Endothelial cell of umbilical vein (primary cell): ENCODE results near the gene ENTPD7. TPM values are rescaled to one million over a fixed set of nuclear protein-coding genes. Genes with fewer than 3 reads are reported as not detected.

Experiments used
- BruUV-seq: library from RNA; stranded (reverse); fragments of 400-500 nt; replicated peaks from 2 replicates; lab custom pipeline; 2021; lab: Mats Ljungman, UMichigan
- CTCF ChIA-PET: fragments of 300-600, 350-600 bp; sonication (Branson Sonifier 250); formaldehyde crosslinking; loops from one replicate; lab custom pipeline; 2021; ENCODE audit warnings: antibody characterized with exemption, inconsistent platforms; lab: Charles Lee
- POLR2A ChIA-PET: fragments of 300-600, 350-600 bp; sonication (Branson Sonifier 250); formaldehyde crosslinking; loops from one replicate; lab custom pipeline; 2021; ENCODE audit warnings: antibody characterized with exemption, inconsistent platforms; lab: Charles Lee
- DNase-seq: peaks from one replicate; pipeline ENCODE4 v3.0.0-alpha.2; 2011; ENCODE audit warnings: low read depth, low spot score
- FAIRE-seq: peaks from 2 replicates; lab custom pipeline; 2011; peaks lifted over from hg19 to GRCh38; lab: Jason Lieb, UNC
- H2AFZ ChIP-seq: 2 replicates; pipeline ENCODE4 v1.6.0; 2012; ENCODE audit warnings: low read depth, low read length, control low read depth, inconsistent platforms
- H3K27ac ChIP-seq: 2 replicates; pipeline ENCODE4 v1.5.1; 2011; ENCODE audit warnings: low read depth, mild to moderate bottlenecking, control low read depth, low read length, moderate library complexity; ENCODE audit not compliant: insufficient read depth
- H3K27me3 ChIP-seq, 2 experiments: 2 replicates each; pipeline versions ENCODE4 v1.6.0 to v1.6.1; 2011; ENCODE audit warnings: low read length in 2 of 2, mixed read lengths in 1 of 2; ENCODE audit not compliant: control insufficient read depth in 2 of 2, insufficient read depth in 2 of 2
- H3K36me3 ChIP-seq, 2 experiments: 2 replicates in 1 of 2; 3 replicates in 1 of 2; pipeline ENCODE4 v1.5.1; 2011; ENCODE audit warnings: low read length in 2 of 2, mild to moderate bottlenecking in 1 of 2, moderate library complexity in 1 of 2; ENCODE audit not compliant: control insufficient read depth in 2 of 2, insufficient read depth in 2 of 2; ENCODE audit errors: extremely low read depth in 1 of 2
- H3K4me1 ChIP-seq: 3 replicates; pipeline ENCODE4 v1.5.1; 2011; ENCODE audit warnings: mild to moderate bottlenecking, low read length; ENCODE audit not compliant: control insufficient read depth, insufficient read depth; ENCODE audit errors: extremely low read depth
- H3K4me2 ChIP-seq: 2 replicates; pipeline ENCODE4 v1.6.1; 2011; ENCODE audit warnings: low read length, control low read depth, mixed read lengths; ENCODE audit not compliant: insufficient read depth
- H3K4me3 ChIP-seq, 3 experiments: fragments of 200-600 bp in 1 of 3; sonication (generic), shearing (Covaris generic) in 1 of 3; replicated peaks in 1 of 3; 2 replicates each; pipeline ENCODE4 v1.5.1; 2011 to 2016; ENCODE audit warnings: control low read depth in 3 of 3, low read length in 3 of 3, mild to moderate bottlenecking in 2 of 3, inconsistent platforms in 1 of 3, low read depth in 1 of 3, moderate library complexity in 1 of 3; ENCODE audit not compliant: insufficient read depth in 1 of 3
- H3K79me2 ChIP-seq: 2 replicates; pipeline ENCODE4 v1.6.0; 2012; ENCODE audit warnings: low read length, inconsistent platforms; ENCODE audit not compliant: control insufficient read depth, insufficient read depth
- H3K9ac ChIP-seq: replicated peaks from 2 replicates; pipeline ENCODE3; 2011; ENCODE audit warnings: low read length, control low read depth; ENCODE audit not compliant: insufficient read depth; ENCODE audit errors: extremely low read depth
- H3K9me1 ChIP-seq: replicated peaks from 3 replicates; pipeline ENCODE4 v1.6.0; 2011; ENCODE audit warnings: mild to moderate bottlenecking, low read length; ENCODE audit not compliant: control insufficient read depth, insufficient read depth; ENCODE audit errors: extremely low read depth
- H3K9me3 ChIP-seq: replicated peaks from 2 replicates; pipeline ENCODE4 v1.5.1; 2012; ENCODE audit warnings: low read length, inconsistent platforms; ENCODE audit not compliant: control insufficient read depth, insufficient read depth
- H4K20me1 ChIP-seq: replicated peaks from 2 replicates; pipeline ENCODE3; 2011; ENCODE audit warnings: mild to moderate bottlenecking, low read length; ENCODE audit not compliant: control insufficient read depth, insufficient read depth; ENCODE audit errors: extremely low read depth
- EZH2 ChIP-seq: IDR thresholded peaks from 2 replicates; pipeline ENCODE4 v1.6.1; 2012; ENCODE audit warnings: borderline replicate concordance, low read depth, mild to moderate bottlenecking, moderate library complexity, low read length, inconsistent platforms; ENCODE audit not compliant: severe bottlenecking
- FOS ChIP-seq: IDR thresholded peaks from 2 replicates; pipeline ENCODE4 v1.6.1; 2011; ENCODE audit warnings: mild to moderate bottlenecking, low read length, moderate library complexity, borderline replicate concordance; ENCODE audit not compliant: insufficient read depth
- GATA2 ChIP-seq: IDR thresholded peaks from 2 replicates; pipeline ENCODE4 v1.7.0; 2011; ENCODE audit warnings: low read depth, mild to moderate bottlenecking, moderate library complexity, mixed read lengths, low read length; ENCODE audit not compliant: insufficient read length, insufficient read depth
- JUN ChIP-seq: IDR thresholded peaks from 2 replicates; pipeline ENCODE4 v1.6.1; 2011; ENCODE audit warnings: borderline replicate concordance, low read depth; ENCODE audit not compliant: insufficient read length, insufficient read depth
- MYC ChIP-seq: IDR thresholded peaks from one replicate; pipeline ENCODE4 v1.6.1; 2011; ENCODE audit warnings: mild to moderate bottlenecking, low read depth, low read length
- POLR2A ChIP-seq: IDR thresholded peaks from 2 replicates; pipeline ENCODE4 v1.6.1; 2012; ENCODE audit warnings: low read depth, mild to moderate bottlenecking, control low read depth, low read length
- POLR2AphosphoS5 ChIP-seq: IDR thresholded peaks from 2 replicates; pipeline ENCODE4 v1.6.1; 2012; ENCODE audit warnings: low read depth, mild to moderate bottlenecking, control low read depth, low read length, moderate library complexity; ENCODE audit not compliant: insufficient read depth
- dilution Hi-C: fragments of 300-500 bp; cut with MboI; formaldehyde crosslinking; loops from one replicate; pipeline ENCODE4 v1.15.0; 2019; ENCODE audit warnings: low sequenced_read_pairs; ENCODE audit not compliant: extremely low pct_ligation_motif_present
- intact Hi-C: fragments of 100-400 bp; cut with micrococcal nuclease; formaldehyde crosslinking; loops from one replicate; pipeline ENCODE4 v1.10.0; 2022
- polyA plus RNA-seq, 4 experiments: library from polyadenylated mRNA; depleted of rRNA in 3 of 4; stranded (reverse) in 3 of 4; unstranded in 1 of 4; fragments of >200 nt; gene quantifications; 2 replicates each; pipeline versions ENCODE4 v1.2.1 to v1.2.3, GENCODE V29; 2011 to 2012; ENCODE audit warnings: missing spikeins in 1 of 4
- total RNA-seq: library from RNA; stranded (reverse); gene quantifications from 2 replicates; pipeline ENCODE4 v1.2.3, GENCODE V29; 2021
- TF ChIP-seq, protein P1 (sequence below), 2 donors: IDR thresholded peaks; 1 replicate in 1 of 2; 2 replicates in 1 of 2; pipeline ENCODE4 v1.5.1; 2011; ENCODE audit warnings: low read length in 2 of 2, mild to moderate bottlenecking in 2 of 2, moderate library complexity in 2 of 2, control low read depth in 1 of 2, inconsistent platforms in 1 of 2, low read depth in 1 of 2; ENCODE audit not compliant: insufficient read depth in 1 of 2; ENCODE audit errors: extremely low read depth in 1 of 2
- TF ChIP-seq, protein P2 (sequence below): IDR thresholded peaks from 2 replicates; pipeline ENCODE4 v1.6.1; 2011; ENCODE audit not compliant: insufficient read depth, insufficient read length

Gene ENTPD7
- total and polyA plus RNA-seq, 2 donors (not counting 3 experiments of a cell fraction or from before 2014, with no cell fraction given): 10.1 to 20.6 TPM

DNA sequence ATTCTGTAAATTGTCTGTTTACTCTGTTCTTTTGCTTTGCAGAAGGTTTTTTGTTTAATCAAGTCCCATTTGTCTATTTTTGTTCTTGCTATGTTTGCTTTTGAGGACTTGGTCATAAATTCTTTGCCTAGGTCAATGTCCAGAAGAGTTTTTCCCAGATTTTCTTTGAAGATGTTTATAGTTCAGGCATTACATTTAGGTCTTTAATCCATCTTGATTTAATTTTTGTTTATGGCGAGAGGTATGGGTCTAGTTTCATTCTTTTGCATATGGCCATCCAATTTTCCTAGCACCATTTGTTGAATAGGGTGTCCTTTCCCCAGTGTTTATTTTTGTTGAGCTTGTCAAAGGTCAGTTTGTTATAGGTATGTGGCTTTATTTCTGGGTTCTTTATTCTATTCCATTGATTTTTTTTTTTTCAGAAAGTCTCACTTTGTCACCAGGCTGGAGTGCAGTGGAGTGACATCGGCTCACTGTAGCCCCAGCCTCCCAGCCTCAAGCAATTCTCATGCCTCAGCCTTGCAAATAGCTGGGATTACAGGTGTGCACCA lies 11.6 kb upstream of the ENTPD7 start:
- ChIA-PET POLR2A (no interaction called here), CTCF (no interaction called here)
- peaks cover 5 to 6% of the 10 kb centered on the region in 2 experiments for H3K27me3 ChIP-seq
- TF ChIP-seq POLR2A: no peak
- TF ChIP-seq, protein P1, sequence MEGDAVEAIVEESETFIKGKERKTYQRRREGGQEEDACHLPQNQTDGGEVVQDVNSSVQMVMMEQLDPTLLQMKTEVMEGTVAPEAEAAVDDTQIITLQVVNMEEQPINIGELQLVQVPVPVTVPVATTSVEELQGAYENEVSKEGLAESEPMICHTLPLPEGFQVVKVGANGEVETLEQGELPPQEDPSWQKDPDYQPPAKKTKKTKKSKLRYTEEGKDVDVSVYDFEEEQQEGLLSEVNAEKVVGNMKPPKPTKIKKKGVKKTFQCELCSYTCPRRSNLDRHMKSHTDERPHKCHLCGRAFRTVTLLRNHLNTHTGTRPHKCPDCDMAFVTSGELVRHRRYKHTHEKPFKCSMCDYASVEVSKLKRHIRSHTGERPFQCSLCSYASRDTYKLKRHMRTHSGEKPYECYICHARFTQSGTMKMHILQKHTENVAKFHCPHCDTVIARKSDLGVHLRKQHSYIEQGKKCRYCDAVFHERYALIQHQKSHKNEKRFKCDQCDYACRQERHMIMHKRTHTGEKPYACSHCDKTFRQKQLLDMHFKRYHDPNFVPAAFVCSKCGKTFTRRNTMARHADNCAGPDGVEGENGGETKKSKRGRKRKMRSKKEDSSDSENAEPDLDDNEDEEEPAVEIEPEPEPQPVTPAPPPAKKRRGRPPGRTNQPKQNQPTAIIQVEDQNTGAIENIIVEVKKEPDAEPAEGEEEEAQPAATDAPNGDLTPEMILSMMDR (IDR thresholded peaks at IDR 0.05; ENCODE audit: extremely low read depth in 1 of 2, insufficient read depth in 1 of 2, low read depth in 1 of 2, low read length in 2 of 2): no peak
- no peak for TF ChIP-seq FOS
- no peak for TF ChIP-seq POLR2AphosphoS5
- TF ChIP-seq JUN: no peak
- H4K20me1 ChIP-seq: no peaks in the 10 kb centered on the region
- H3K27ac ChIP-seq: no peak overlapping the region
- no peaks in the 10 kb centered on the region for H3K79me2 ChIP-seq
- dilution Hi-C loops: no loop called here
- FAIRE-seq: no peak
- H2AFZ ChIP-seq: no peak overlapping the region
- no peaks in the 10 kb centered on the region for H3K4me1 ChIP-seq
- H3K36me3 ChIP-seq: no peaks in the 10 kb centered on the region
- intact Hi-C loops: no loop called here
- no peak overlapping the region for H3K4me2 ChIP-seq
- no peak overlapping the region for H3K4me3 ChIP-seq
- no peak overlapping the region for H3K9ac ChIP-seq
- no peaks in the 10 kb centered on the region for H3K9me1 ChIP-seq
- H3K9me3 ChIP-seq: no peaks in the 10 kb centered on the region
- DNase-seq: no peak
- BruUV-seq: no TSS peak

- Histone ChIP-seq H3K4me2 (no peak overlapping the region), H3K36me3 (no peaks in the 10 kb centered on the region), H3K27ac (no peak overlapping the region), H3K4me3 (no peak overlapping the region), H3K9me1 (no peaks in the 10 kb centered on the region), H3K4me1 (no peaks in the 10 kb centered on the region), H2AFZ (no peak overlapping the region), H3K79me2 (no peaks in the 10 kb centered on the region), H3K9ac (no peak overlapping the region), H3K9me3 (no peaks in the 10 kb centered on the region), H4K20me1 (no peaks in the 10 kb centered on the region), H3K27me3 (peaks cover 5 to 6% of the 10 kb centered on the region in 2 experiments)
- intact Hi-C loops (no loop called here), dilution Hi-C loops (no loop called here)
- no peak for FAIRE-seq
- DNase-seq: no peak
- no TSS peak for BruUV-seq
- CTCF ChIA-PET: no interaction called here
- TF ChIP-seq, protein P2, sequence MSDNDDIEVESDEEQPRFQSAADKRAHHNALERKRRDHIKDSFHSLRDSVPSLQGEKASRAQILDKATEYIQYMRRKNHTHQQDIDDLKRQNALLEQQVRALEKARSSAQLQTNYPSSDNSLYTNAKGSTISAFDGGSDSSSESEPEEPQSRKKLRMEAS: no peak
- TF ChIP-seq, protein P1 (IDR thresholded peaks at IDR 0.05; ENCODE audit: extremely low read depth in 1 of 2, insufficient read depth in 1 of 2, low read depth in 1 of 2, low read length in 2 of 2): no peak
- TF ChIP-seq POLR2AphosphoS5 (no peak), EZH2 (no peak), MYC (no peak), POLR2A (no peak), JUN (no peak), FOS (no peak), GATA2 (no peak)
- POLR2A ChIA-PET: interaction anchor here (0.7 to 1.0 kb wide), 2 partner anchors 10 to 29 kb away, joined by 4 to 6 read pairs; no protein-coding TSS in a partner anchor
These were observed 10.6 kb upstream of the ENTPD7 start for GRCh38 chr10:99648717-99649116.
